GM12892 (cell line): ENCODE measurements around the gene EGFLAM.

Experiments
- POLR2AphosphoS5 ChIP-seq: IDR thresholded peaks from 2 replicates; pipeline ENCODE4 v1.6.1; 2011; ENCODE audit warnings: low read depth, low read length, control low read depth
- TAF1 ChIP-seq: IDR thresholded peaks from 2 replicates; pipeline ENCODE4 v1.6.1; 2011; ENCODE audit warnings: low read depth, mild to moderate bottlenecking, control low read depth, low read length, borderline replicate concordance

GRCh38 chr5:38478166-38478565 is 219.8 kb downstream of the EGFLAM start:
- no peak for TF ChIP-seq POLR2AphosphoS5
- no peak for TF ChIP-seq TAF1
